Activated CD4-positive, alpha-beta T cell treated with anti-CD3 and anti-CD28 coated beads for 24 hours (primary cell): ENCODE measurements around the gene CHURC1.

ENCODE experiments used
- DNase-seq, 2 donors: peaks; one replicate each; pipeline ENCODE4 v3.0.0-alpha.2; 2020; ENCODE audit warnings: low read depth in 2 of 2

CHURC1 gene

DNA sequence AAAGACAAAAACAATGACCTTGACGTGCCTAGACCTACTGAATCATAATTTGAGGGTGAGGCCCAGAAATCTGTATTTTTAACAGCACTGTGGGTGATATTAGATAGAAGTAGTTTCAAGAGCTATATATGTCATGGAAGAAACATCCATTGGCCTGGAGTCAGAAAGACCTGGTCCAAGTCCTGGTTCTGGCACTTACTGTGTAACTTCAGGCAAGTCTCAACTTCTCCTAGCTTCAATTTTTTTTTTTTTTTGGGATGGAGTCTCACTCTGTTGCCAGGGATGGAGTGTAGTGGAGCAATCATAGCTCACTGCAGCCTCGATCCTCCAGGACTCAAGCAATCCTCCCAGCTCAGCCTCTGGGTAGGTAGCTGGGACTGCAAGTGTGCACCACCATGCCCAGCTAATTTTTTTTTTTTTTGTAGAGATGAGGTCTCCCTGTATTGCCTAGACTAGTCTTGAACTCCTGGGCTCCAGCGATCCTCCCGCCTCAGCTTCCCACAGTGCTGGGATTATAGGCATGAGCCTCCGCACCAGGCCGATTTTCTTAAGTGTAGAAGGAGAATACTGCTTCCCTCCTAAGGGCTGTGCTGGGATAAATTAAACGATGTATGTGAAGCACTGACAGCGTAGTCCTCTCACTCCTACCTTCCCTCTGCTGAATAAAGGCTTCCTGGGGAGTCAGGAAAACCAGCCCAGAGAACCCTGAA, 42.6 kb downstream of the CHURC1 start:
- no peak for DNase-seq

DNA sequence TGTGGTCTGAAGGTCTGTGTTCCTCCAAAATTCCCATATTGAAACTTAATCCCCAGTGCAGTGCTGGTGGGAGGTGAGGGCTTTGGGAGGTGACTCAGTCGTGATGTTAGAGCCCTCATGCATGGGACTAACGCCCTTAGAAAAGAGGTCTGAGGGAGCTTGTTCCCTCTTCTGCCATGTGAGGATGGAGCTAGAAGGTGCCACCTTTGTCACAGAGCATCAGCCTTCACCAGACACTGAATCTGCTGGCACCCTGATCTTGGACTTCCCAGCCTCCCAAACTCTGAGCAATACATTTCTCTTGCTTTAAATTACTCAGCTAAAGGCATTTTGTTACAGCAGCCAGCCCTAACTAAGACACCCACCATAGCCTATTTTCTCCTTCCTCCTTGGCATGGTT, 43.9 kb downstream of the CHURC1 start:
- DNase-seq = no peak

DNA sequence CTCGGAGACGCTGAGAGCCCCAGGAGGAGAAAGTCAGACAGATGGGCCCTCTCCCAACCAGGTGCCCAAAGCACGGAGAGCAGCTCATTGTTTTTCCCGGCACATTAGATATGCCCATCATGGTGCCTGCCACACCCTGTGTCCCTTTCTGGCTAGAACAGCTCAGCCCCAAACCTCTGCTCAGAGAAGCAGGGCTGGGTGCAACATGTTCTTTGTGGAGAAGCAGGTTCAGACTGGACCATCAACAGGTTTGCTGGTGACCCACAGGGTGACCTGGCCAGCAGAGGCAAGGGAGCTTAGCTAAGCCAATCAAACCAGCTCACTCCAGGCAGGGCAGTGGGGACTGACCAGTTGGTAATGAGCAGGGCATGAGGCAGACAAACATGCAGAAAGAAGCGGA, 44.5 kb downstream of the CHURC1 start:
- no peak for DNase-seq

DNA sequence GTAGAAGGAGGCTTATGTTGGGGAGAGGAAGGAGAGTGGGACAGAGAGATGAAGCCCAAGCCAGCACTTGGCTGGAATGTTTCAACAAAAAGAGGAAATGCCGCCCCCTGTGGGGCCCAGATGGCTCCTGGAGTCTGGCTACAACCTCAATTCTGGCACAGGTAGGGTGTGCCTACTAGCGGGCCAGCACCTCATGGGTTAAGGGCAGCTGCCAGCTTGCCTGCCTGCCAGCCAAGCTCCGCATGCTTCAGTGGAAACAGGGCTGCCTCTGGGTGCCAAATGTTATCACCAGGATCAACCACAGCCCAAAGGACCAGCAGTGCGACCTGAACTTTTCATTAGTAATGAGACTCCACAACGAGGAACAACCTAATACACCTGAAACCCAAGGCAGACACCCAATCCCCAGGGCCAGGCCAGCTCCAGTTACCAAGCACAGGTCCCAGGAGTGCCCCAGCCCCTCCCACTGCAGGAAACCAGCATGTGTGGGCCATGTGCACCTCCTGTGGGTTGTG, 46.6 kb downstream of the CHURC1 start:
- DNase-seq = no peak

DNA sequence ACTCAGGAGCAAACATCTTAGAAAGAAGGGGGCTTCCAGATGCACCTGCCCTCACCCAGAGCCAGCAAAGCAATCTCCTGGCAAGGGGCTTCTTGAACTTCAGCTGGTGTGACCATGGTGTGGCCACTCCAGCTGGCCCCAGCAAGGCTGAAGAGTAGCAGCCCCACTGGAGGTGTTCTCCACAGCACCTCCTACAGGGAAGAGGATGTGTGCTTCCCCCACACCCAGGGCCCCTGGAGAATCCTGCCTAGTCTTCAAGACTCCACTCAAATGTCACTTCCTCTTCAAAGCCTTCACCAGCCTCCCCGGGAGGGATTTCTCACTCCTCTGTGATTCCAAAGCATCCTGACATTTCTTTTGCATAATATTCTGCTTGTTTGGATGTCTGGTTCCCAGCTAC, 49.4 kb downstream of the CHURC1 start:
- DNase-seq = no peak

DNA sequence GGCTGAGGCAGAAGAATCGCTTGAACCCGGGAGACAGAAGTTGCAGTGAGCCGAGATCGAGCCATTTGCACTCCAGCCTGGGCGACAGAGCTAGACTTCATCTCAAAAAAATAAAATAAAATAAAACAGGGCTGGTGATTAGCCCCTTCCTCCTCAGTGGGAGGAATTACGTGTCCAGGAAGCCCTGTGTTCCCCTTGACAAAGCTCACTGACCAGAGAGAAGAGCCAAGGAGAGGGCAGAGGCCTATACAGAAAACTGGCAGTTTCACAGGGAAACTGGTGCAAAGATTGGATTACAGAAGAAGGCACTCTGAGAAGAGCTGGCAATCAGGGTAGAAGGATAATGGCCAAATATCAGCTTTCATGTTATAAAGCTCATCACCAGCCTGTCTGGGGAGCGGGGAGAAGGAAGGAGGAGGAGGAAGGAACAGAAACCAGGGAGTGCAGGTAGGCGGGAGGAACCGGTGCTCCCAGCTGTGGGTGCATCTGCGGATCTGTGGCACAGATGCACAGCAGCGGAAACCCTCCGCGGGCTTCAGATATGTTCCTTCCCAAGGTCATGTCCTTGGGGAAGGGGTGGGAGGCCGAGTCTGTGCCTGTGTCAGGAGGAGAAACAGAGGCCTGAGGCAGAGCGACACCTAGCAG, 51.2 kb downstream of the CHURC1 start:
- no peak for DNase-seq

DNA sequence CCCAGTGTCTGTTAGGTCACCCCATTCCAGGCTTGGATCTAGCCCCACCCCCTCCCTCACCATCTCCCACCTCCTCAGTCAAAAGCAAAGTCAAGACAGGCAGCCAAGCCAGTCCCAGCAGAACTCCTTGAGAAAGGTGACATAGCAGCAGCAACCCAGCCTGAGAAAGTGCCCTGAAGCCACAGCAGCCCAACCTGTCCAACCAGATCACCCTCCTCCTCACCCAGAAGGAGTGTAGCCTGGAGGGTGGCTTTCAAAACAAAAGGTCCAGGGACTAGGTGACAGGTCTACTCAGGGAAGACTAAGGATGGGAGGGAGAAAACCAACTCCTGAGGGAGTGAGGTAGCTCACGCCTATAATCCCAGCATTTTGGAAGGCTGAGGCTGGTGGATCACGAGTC, 52.7 kb downstream of the CHURC1 start:
- no peak for DNase-seq

DNA sequence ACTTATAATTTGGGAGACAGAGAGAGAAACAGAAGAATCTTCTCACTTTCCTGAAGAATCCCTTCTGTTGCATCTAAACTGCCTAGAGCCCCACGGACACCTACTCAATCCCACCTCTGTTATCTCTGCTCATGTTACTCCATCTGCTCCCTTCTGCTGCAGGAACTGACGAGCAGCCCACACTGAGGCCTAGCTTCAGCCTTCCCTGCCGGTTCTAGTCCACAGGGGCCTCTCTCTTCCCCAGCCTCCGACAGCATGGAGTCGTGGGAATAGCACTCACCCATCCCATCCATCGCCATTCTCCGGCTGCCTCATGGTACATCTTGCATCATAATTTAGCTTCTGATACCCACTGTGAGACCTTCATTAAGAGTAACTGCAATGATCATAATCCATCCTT, 53.9 kb downstream of the CHURC1 start:
- DNase-seq = no peak

DNA sequence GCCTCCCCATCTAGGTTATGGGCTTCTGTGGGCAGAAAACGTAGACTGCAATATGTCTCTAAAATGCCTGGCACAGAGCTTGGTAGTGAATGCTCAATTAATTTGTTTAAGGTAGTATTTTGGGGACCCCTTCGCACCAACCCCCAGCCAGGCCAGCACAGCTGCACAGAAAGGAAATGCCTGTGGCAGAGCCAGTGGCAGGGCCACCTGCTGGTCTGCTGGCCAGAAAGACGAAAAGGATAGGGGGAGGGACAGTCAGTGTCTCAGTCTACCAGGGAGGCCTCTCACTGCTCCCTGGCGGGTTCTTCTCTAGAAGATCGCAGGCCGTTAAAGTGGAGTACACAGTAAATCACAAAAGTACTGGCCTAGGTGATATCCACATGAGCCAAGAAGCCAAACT, 54.4 kb downstream of the CHURC1 start:
- no peak for DNase-seq

DNA sequence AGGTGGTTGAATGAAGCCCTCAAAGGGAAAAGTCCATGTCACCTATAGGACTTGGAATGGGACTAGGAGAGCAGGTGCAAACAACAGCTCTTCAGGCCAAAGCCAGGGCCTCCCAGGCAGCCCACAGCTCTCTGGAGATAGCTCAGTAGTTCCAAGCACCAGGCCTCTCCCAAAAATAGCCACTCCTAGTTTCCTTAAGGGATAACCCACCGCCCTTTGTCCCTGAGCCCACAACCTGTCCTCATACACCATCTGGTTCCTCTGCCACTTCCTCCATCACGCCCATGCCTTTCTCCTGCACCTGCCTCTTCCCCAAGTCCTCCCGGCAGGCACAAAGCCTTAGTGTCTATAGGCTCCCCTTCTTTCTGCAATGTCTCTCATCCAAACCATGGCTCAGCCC, 55.8 kb downstream of the CHURC1 start:
- no peak for DNase-seq

DNA sequence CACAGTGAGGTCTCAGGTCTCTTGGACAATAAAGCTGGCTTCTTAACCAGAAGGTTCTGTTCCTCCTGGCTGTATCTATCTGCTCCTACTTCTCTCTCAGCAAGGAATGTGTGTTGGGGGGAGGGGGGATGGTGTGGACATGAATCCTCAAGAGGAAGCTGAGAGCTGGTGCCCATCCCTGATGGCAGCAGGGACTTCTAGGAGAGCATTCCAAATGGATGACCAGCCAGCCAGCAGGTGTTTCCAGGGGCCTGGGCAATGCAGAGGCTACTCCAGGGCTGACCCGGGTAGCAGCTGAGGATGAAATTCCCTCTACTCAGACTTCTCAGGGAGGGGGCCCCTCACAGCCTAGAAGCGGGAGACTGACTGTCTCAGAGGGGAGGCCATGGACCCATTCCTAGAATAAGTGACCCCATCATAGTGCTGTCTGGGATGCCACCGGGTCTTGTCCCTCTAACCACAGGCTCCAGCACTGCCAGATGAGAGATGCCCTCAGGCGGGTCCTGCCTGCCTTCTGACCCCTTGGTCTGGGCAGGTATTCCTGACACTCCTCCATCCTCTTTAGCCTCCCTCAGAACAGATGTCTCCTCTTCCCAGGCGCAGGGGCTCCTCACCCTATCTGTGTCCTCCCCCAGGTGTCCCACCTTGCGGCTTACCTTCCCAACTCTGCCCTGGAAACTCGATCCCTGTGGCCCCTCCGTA, 56.7 kb downstream of the CHURC1 start:
- DNase-seq = no peak

DNA sequence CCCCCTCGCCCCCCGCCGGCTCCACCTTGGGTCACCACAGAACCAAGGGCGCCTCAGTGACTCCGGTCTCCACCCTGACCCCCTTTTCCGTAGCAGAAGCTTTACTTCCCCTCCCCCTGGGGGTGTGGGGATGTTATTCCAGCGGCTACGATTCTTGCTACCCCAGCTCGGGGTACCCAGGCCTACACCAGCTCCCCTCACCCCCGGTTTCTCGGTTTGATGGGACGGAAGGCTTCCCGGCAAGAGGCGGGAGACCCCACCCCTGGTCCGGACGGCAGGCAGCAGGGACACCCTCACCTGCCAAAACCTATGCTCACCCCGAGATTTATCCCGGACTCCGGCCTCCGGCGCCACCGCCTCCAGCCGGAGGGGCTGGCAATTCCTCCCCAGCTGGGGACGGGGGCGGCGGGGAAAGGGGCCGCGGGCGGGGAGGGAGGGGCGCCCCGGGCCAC, 57.3 kb downstream of the CHURC1 start:
- no peak for DNase-seq

DNA sequence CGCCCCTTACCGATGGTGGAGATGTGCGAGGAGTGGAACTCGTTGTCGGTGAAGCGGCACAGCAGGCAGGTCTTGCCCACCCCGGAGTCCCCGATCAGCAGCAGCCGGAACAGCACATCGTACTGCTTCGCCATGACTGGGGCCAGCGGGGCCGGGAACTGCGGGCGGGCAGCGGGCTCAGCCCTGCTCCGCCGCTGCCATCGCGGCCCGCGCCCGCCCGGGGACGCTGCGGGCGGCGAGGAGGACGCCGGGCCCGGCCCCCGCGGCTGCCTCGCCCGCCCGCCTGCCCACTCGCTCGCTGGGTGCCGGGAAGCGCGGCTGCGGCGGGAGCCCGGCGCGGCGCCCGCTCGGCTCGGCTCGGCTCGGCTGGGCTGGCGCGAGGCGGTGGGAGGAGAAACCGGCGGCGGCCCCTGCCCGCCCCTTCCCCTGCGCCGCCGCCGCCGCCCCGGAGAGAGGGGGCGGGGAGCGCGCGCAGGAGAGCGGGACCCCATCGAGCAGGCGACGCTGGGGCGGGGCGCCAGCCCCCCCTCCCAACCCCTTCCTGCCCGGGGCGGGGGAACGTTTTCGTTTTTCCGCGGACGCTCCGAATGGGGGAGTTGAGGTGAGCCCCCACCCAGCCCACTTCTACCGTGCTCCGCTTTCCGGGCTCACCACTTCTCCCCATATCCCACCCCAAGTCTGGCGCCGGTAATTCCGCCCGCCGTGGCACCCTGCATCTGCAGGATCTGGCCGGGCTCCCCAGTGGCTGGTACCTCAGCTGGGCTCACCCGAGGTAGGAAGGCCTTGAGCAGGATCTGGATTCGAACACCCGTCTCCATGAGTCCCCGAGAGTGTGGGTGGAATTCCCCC, 57.9 kb downstream of the CHURC1 start, which contains the start of gene RAB15:
Gene RAB15, minus strand, starts transcription at position 394 of the 849 bp plus-strand sequence. Its CDS starts 260 bp downstream, at position 134.
- no peak for DNase-seq

DNA sequence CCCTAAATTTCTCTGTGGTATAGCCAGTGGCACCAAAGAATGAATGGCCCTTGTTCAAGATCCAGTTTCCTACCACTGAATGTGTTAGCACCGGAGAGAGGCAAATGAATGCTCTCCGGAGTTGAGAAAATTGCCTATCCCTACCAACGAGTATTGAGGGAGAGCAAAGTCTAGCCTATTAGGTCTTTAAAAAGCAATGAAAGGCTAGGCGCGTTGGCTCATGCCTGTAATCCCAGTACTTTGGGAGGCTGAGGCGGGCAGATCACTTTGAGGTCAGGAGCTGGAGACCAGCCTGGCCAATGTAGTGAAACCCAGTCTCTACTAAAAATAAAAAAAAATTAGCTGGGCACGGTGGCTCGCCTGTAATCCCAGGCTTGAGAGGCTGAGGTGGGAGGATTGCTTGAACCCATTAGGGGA, 58.8 kb downstream of the CHURC1 start:
- no peak for DNase-seq

DNA sequence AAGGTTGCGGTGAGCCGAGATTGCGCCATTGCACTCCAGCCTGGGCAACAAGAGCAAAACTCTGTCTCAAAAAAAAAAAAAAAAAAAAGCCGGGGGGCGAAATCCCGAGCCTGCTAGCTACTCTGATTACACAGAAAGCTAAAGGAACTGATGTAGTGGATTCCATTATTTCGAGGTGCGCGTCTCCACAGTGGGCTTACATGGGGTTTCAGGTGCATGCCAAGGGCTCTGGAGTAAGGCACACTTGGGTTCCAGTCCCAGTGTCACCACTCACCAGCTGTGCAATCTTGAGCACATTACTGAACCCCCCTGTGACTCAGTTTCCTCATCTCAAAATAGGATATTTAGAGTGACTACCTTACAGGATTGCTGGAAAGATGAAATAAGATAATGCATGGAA, 59.6 kb downstream of the CHURC1 start:
- no peak for DNase-seq

DNA sequence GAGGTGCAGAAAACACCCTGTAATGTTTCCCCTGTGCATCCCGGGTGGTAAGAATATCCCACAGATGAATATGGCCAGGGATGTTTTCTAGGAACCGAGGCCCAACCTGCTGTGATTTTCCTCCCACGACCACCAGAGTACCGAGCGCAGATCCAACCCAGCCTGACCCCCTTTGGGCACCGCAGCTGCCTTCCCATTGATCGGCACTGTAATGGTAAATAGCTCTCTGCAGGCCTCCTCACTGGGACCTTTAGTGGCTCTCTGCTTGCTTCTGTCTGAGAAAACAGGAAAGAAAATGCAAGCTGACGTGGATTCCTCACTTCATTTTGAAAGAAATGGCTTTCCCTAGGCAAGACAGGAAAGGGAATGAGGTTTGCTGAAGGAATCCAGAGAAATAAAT, 60.3 kb downstream of the CHURC1 start:
- DNase-seq = no peak

DNA sequence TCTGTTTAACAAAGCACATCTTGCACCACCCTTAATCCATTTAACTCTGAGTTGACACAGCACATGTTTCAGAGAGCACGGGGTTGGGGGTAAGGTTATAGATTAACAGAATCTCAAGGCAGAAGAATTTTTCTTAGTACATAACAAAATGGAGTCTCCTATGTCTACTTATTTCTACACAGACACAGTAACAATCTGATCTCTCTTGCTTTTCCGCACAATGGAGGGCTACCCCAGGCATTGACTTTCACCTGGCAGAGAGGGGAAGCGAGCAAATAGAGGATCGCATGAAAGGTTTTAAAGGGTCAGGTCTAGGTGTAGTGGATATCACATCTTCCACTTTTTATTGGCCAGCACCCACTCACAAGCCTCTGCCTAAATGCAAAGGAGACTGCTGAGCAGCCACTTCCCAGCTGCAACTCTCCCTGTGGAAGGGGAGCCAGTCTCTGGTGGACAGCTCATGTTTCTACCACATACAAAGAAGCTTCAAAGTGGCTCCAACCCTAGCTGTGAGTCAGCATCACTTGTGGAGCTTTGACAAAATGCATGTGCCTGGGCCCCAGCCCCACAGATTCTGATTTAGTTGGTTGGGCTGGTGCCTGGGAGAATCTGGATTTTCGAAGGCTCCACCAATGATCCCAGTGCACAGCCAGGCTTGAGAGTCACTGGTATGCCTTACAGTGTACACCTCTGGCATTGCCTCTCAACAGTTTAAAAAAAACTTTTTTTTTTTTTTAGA, 65.2 kb downstream of the CHURC1 start:
- DNase-seq = no peak

DNA sequence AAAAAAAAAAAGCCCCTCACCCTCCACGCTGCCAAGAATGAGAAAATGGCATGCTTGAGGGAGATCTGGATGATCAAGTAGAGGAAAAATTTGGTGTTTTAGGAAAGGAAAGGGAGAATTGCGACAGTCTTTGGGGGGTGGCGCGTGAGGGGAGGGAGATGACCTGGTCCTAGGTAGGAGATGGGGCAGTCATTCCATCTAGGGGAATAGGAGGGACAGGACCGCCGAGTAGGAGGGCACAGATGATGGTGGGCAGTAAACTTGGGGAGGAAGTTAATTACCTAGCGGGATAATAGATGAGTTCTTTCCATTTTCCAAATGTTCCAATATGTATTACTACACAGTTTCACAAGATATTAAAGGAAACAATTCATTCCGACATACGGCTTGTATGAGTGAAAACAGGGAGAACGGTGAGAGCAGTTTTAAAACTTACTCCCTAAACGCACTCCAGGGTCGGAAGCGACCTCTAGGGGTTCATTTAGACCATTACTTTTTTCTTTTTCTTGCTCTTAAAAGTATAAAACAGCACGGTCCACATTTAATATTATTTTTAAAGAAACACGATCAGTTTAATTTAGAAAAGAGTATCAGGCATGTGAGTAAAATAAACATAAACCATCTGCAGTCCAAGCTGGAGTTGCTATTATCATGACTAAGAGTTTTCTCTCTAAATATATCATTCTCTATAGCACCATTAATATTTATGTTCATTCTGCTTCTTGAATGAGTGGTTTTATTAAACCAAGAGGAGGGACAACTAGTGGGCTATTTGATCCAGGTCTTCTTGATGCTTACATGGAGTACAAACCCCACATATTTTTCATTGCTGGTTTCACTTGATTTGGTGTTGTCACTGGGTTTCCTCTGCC, 69.4 kb downstream of the CHURC1 start:
- no peak for DNase-seq
